Suprapubic skin (tissue), 3 donors: Measurements from ENCODE around the gene TTBK2.

Source experiments
- CTCF ChIP-seq, 2 donors: fragments of 200-600 bp in 1 of 2; fragments of 450-650 bp in 1 of 2; sonication (generic) in 1 of 2; IDR thresholded peaks; one replicate each; pipeline ENCODE4 v1.5.1; 2016 to 2019; ENCODE audit warnings: antibody characterized with exemption in 2 of 2, mild to moderate bottlenecking in 1 of 2, moderate library complexity in 1 of 2
- POLR2A ChIP-seq, 2 donors: fragments of 450-650 bp; IDR thresholded peaks; one replicate each; pipeline ENCODE4 v1.6.1; 2017; ENCODE audit warnings: antibody characterized with exemption in 2 of 2, mild to moderate bottlenecking in 2 of 2, moderate library complexity in 2 of 2

GRCh38 chr15:42775416-42775815 lies 145.2 kb downstream of the TTBK2 start:
- TF ChIP-seq CTCF (IDR thresholded peaks at IDR 0.05): no peak
- TF ChIP-seq POLR2A (IDR thresholded peaks at IDR 0.05): no peak
